NCI-H446 treated with DMSO at 0.1 percent for 48 hours (cell line): ENCODE data around the gene OPALIN.

Source experiments
- DNase-seq: peaks from one replicate; lab custom pipeline; 2025; lab: John Stamatoyannopoulos, UW

OPALIN gene, protein sequence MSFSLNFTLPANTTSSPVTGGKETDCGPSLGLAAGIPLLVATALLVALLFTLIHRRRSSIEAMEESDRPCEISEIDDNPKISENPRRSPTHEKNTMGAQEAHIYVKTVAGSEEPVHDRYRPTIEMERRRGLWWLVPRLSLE

DNA sequence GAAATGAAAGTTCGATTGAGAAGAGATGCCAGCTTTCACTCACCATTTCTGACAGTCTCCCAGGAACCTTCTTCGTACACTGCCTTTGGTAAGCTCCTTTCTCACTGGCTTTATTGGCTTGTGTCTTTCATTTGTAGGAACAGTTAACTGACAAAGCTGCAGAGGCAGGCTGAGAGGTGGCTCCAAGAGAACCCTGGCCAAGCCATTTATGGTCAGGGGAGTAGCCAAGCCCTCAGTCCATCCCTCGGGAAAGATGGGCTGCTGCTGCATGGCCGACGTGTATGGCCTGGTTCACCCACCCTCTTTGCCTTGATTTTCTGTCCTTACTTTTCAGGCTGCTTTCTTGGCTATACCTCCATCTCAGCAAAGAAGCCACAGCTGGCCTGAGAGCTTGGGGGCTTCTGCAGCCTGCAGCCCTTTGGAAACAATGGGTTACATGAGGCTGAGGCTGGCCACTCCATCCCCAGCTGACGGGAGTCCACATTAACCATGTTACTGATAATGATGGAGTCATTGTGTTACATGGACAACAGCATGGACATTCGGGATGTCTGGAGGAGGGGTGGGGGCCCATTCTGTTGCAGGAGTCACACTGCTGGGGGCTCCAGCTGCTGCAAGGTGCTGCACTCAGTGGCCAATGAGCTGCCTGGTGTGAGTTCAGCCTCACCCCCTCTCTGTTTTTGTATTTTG, at the start of gene OPALIN:
TSS of gene OPALIN (minus strand) at position 152 of the 690 bp plus-strand sequence. CDS start at position 46, 106 bp downstream.
- DNase-seq, result no peak

DNA sequence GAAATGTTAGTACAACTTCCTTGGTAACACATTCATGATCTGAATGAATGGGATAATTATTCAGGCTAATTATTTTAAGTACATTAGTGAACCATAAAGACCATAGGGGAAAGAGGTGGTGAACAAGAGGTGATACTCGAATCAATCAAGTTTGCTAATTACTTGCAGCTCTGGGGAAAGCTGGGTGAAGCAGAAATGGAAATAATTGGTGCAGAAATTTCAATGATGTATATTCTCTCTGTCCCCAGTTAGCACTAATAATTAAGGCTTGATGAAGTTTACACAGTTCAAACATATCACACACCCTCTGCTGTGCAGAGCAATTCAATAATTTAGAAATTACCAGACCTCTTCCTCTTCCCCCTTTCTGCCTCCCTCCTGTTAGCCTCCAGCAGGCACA, 49.4 kb upstream of the OPALIN start:
- no peak for DNase-seq

DNA sequence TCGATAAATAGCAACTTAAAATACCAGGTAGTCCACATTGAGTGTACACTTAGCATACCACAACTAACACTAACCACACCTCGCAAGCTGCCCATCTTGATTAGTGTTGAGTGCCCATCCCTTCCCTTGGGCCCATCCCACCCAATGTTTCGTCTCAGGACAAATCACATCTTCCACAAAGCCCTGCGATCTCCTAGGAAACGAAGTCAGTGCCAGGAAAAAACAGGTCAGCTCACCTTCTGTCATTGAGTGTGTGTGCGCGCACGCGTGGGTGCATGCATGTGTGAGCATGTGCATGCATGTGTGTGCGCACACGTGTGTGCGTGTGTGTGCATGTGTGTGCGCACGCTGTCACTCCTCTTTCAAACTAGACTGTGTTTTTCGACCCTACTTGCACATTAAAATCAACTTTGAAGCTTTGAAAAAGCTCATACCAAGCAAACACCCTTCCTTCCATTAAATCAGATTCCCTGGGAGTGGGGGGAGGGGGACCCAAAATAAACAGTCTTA, 48.8 kb upstream of the OPALIN start:
- DNase-seq, result no peak

DNA sequence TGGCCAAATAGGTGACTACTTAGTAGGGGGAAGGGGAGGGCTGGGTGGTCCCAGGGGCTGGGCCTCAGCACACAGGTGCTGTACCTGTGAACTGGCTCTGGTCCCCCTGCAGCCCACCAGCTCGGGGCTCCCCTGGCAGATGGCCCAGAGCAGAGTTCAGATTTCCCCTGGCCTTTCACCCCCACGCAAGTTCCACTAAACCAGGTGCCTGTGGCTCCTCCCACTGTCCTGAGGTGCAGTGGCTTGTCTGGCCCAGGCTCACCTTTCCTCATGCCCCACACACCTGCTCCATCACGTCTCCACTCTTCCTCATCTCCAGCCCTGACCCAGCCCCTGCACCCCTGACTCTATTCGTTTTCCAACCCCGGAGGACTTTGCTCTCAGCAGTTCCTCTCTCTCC, 47.3 kb upstream of the OPALIN start:
- DNase-seq, result no peak

DNA sequence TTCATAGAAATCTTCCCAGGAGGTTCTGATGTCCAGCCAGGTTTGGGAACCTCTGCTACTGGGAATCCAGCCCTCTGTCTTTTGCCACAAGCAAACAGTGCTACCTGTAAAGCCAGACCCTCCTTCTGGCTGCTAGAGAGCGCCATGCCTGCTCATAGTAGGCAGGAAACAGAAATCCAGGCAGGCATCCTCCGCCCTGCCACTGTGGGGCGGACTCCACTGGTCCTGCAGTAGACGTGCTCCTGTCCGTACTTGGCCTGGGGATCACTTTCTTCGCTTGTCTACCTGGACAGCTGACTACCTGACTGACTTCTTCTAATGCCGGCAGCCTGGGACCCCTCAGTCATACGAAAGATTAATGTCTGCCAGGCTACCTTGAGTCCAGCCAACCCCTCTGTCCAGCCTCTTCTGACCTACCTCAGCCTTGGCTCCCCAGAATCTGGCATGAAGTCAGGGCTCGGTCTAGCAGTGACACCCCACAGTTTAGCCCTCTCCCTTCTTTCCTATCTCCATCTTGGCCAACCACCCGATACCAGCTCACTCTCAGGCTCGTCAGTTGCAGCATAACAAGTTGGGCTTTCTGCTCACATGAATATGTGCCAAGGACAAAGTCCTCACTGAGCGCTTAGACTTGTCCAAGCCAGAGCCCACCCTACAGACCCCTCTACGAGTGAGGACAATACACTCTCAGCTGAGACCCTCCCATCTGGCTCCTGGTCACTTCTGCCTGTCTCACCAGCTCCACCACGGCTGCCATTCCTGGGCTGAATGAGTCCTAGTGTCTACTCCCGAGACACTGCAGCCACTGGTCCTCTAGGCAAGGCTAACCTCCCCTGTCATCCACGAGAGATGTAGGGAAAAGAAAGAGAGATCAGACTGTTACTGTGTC, 43.9 kb upstream of the OPALIN start:
- DNase-seq, result no peak

DNA sequence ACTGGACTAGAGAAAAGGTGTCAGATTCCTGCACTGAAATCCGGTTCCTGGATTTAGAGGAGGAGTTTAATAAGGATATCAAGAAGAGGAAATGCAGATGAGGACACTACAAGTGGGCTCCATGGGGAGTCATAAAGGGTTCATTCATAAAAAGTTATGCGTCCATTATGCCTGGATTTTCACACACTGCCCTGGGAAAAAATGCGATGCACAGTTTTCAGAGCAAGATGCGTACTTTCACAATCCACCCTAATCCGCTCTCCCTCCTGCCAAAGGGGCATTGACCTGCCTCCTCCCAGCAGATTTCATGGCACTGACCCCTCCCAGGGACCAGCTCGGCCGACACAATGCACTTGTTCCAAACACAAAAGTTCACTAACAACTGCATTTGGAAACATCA, 42.2 kb upstream of the OPALIN start:
- no peak for DNase-seq

DNA sequence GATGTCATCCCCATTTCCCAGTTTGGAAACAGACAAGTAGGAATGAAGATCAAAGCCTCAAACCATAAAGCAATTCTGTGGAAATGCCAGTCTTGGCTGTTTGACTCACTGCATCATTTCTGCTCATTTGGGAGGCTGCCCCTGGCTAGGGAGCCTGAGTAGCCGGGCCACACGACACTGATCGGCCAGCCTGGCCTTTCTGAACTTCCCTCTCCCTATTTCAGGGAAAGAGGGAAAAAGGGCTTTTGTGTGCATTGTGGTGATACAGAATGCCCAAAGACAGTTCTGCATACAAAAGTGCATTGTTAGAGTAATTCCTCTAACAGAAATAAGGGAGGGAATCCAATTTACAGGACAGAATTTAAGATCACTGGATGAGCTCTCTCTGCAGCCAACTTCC, 41.7 kb upstream of the OPALIN start:
- DNase-seq, result no peak

DNA sequence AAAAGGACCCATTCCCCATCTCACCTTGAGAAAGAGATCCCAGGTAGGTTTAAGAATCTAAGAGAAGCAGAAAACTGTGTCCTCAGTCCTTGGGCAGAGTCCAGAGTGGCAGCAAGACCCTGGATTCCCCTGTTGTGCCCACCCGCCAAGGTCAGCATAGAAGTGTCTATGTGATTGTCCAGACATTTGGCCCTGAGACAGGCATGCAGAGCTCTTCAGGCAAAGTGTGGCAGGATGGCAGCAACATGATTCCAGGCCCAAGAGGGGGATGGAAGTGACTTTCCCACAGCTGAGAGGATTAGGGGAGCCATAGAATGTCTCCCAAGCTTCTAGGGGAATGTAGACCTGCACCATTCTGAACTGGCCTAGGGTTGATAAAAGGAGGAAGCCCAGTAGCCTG, 39.1 kb upstream of the OPALIN start:
- DNase-seq, result no peak

DNA sequence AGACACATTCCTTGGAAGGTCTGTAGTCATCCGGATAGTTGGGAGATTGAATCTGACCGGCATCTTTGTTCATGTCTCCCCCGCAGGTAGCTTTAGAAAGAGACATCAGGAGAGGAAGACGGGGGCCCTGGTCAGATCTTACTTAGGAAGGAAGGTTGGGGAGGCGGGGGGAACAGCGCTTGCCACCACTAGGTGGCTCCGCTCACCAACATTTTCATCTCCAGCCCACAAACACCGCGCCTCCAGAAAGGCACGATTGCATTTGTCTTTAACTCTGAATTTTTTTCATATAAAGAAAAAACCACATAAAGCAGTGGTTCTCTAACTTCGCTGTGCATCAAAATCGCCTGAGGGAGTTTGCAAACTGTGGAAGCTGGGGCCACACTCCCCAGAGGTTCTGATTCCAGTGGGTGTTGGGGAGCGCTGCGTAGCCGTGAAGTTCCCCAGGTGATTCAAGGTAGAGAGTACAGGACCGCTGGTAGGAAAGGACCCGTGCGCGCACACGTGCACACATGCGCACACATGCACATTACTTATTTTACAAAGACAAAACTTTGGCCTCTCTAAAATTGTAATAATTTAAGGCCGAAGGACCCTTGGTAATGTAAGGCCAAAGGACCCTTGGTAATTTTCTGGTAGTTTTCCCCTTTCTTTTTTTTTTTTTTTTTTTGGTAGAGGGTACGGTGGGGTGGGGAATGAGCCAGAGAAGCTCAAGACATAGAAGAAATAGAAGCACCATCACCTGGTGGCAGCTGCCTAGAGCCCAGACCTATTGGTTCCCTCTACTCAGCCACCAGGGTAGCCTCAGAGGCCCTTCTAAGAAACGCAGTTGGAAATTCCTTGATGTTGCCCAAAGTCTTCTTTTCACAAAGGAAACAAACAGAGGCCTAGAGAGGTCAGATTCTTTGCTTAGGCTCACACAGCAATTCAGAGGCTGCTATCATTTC, 37.4 kb upstream of the OPALIN start:
- DNase-seq, result no peak

DNA sequence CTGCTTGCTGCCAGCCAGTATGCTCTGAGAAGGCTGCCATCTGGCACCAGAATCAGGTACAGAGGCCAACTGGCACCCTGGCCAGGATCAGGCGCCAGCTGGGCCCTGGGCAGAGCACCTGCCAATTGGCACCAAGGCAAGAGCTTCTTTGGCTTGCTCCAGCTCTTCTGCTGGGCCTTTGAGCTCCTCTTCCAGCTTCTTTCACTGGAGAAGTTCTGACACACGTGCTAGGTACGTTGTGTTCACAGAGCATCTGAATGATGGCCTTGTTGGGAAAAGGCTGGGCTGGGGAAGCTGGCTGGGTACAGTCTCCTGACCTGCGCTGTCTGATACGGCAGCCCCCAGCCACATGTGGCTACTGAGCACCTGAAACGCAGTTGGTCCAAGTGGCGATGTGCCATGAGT, 31.7 kb upstream of the OPALIN start:
- DNase-seq, result peak; percentile 90

DNA sequence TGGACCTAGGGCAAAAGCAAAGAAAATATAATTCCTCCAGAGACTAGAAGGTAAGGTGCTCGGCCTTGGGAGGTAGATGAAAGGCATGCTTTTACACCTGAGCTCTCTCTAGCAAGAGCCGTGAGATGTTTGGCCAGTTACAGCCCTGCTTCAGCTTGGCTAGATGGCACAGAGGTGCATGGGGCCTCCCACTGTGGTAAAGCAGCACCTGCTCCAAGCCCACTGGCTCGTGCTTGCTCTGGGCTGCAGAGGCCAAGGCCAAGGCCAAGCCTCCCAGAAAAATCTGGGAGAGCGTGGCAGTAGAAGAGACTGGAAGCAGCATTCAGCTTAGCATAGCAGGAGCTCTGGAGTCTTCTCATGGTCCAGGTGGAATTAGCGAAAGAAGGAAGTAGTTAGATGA, 31.0 kb upstream of the OPALIN start:
- DNase-seq, result peak; percentile 12

DNA sequence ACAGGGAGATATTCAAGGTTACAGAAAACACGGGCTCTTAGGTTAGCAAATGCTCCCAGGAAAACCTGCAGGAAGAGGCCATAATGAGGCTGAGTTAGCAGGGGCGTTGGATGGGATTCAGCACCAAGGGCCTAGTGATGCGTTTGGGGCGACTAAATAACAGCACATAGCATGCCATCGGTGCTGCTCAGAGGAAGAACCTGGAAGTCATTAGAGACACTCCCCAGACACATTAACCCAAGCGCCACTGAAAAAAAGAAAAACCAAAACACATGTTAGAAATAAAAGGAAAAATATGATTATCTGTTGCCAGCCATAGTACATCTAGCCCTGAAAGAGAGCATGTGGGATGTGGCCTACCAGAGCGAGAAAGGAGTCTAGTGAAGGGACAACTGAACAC, 28.8 kb upstream of the OPALIN start:
- DNase-seq, result no peak

DNA sequence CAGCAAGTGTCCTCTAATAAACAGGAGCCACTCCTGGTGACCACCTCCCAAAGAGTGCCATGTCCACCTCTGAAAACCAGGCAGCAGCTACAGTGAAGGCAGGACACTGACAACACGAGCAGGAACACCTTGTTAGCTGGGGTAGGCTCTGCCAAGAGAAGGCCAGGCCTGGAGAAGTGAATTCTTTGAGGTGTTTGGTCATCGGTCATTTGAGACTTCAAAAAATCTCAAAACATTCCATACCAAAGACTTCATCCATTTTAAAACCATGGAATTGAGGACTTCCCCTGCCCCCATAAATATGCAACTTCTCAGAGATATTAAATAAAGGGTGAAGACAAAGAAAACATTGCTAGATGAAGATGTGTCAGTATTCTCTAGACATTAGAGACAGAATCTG, 28.4 kb upstream of the OPALIN start:
- no peak for DNase-seq

DNA sequence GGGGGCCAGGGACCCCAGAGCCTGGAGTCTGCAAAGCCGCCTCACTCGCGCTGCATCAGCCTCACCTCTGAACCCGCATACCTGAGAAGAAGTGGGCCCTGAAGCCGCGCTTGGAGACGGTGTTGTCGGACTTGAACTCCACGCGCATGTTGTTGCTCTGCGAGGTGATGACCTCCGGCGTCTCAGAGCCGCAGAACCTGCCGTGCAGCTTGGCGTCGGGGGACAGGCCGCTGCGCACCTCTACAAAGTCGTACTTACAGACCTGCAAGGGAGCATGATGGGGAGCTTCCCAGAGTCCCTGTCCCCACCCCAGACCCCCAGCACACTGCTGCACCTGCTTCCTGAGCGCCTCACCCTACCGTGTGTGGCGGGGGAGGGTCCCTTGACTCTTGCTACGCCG, 25.7 kb upstream of the OPALIN start:
- DNase-seq, result no peak

DNA sequence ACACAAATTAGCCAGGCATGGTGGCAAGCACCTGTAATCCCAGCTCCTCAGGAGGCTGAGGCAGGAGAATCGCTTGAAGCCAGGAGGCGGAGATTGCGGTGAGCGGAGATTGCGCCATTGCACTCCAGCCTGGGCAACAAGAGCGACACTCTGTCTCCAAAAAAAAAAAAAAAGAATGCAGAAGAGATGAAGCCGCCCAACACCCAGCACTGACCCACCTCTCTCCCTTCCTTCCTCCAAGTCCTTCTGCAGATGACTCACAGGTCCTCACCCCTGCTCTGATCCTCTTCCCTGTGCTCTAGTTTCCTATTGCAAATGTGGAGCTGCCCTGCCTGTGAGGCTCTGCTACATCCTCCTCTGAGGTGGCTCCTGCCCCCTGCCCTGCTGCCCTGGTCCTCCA, 22.0 kb upstream of the OPALIN start:
- DNase-seq, result no peak

DNA sequence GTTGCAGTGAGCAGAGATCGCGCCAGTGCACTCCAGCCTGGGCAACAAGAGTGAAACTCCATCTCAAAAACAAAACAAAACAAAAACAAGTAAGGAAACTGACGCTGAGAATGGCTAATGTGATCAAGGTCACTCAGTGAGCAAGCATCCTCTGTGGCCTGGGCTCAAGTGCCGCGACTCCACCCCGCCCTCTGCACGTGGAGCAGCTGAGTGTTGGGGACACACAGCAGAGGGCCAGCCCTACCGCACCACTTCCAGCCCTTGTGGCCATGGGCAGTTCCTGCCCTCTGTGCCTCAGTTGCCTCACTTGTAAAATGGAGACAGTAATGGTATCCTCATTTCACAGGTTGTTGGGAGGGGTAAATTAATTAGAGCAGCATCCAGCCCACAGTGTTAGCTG, 21.0 kb upstream of the OPALIN start:
- DNase-seq, result no peak

DNA sequence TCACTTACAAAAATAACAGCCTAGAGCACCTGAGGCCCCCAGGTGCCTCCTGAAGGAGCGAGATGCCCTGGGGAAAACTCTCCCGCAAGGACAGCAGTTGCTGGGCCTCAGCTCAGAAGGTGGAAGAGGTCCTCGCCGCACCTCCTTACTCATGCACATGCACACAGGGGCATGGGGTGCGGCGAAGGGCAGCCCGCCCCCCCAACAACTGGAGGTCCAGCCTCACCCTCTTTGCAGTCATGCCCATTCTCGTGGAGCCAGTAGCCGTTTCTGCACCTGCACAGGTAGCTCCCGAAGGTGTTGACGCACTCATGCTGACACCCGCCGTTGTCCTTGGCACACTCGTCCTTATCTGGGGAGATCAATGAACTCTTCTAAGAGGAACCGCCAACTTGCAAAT, 19.9 kb upstream of the OPALIN start:
- no peak for DNase-seq

DNA sequence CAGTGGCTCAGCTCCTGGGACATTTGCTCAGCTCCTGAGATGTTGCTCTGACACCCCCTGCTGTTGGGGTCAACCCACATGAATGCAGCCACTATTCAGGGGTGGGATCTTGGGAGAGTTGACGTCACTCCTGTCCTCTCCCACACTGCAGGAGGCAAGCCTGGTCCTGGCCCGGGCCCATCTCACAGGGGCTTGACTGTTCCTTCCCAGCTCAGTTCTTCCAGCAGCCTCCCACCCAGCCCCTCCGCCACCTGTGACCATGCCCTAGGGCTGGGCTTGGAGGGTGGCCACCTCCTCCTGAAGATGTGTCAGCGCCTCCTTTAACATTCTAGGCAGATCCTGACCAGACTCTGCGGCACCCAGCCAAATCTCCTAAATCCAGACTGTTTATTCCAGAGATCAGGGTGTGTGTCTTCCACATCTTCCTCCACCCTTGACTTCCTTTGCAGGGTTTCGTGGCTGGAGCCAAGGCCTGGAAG, 19.1 kb upstream of the OPALIN start:
- DNase-seq, result no peak

DNA sequence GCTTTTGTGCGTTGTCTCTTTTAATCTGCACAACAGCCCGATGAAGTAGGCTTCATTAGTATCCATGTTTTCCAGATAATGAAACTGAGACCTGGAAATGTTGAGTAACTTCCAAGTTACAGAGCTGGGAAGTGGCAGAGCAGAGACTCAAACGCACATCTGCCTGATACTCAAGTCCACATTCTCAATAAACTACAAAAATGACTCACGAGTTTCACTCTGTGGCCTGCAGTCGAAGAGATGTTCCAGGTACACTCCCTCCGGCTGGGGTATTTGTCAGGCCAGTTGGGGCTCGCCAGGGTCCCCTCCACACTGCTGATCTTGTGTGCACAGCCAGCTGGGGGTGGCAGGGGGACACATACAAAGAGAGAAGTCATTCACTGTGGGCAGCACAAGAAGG, 17.7 kb upstream of the OPALIN start:
- no peak for DNase-seq

DNA sequence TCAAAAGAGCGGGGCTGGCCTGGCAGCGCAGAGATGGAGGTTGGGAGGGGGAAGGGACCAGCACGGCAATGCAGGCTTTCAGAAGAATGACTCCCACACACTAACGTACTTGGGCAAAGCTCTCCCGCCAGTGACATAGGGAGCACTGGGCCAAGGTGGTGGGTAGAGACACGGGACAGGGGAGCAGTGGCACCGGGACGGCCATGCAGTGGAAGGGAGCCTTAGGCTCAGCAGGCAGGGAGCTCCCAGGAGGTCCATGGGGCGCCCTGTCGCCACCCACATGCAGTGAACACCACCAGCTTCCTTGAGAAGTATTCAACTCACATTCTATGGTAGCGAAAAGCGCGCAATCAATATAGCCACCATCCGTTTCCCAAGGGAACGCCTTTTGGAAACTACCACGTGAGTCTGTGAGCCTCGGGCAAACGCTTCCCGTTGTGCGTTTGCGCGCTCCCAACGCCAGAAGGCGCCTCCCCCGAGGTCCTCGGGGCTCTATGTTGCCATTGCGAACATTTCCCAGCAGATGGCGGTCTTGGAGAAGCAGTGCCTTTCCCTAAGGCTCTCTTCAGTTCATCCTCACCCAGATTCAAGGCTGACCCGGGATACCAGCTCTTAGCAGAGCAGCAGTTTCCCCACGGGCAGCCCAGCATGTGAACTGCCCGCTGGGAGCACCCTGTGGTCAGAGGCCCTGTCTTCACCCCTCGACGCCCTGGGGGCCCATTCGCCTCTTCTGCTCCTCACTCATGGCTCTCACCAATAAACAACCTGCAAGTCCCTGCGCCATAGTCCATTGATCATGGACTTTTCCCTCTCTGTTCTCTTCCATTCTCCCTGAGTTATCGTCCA, 16.4 kb upstream of the OPALIN start:
- peak; percentile 36 for DNase-seq

DNA sequence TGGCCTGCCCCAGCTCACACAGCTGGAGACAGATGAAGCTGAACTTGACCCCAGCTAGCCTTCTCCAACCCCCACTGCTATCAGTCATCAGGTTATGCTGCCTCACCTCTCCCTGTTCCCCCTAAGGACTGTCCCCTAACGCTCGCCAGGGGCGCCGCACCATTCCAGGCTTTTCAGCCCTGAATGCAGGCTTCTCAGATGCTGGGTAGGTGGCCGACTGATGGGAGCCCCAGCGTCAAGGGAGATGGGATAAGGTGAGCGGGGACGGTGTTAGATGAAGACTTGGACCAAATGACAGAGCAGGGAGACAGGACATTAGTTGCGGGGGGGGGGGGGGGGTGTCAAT, 15.8 kb upstream of the OPALIN start:
- DNase-seq, result no peak
